GM19351 (cell line): ENCODE measurements around the gene SALL3.

Experiments used
- ATAC-seq: cut with Tn5 transposase; IDR thresholded peaks from one replicate; pipeline ENCODE4 v1.9.1; 2021; ENCODE audit warnings: mild to moderate bottlenecking, moderate library complexity; ENCODE audit not compliant: unreplicated experiment

The SALL3 gene

GRCh38 chr18:78965260-78965659 lies 14.4 kb upstream of the SALL3 start:
- no peak for ATAC-seq

GRCh38 chr18:78965917-78966792 lies 13.5 kb upstream of the SALL3 start:
- no peak for ATAC-seq

GRCh38 chr18:78966793-78967106 lies 12.9 kb upstream of the SALL3 start:
- no peak for ATAC-seq

GRCh38 chr18:78967692-78968091 lies 11.9 kb upstream of the SALL3 start:
- ATAC-seq = no peak

- no peak for ATAC-seq
Measured at GRCh38 chr18:78969574-78970315, 9.9 kb upstream of the SALL3 start.

- ATAC-seq = no peak
Measured at GRCh38 chr18:78970774-78971333, 8.8 kb upstream of the SALL3 start.

GRCh38 chr18:78971511-78972245 lies 7.9 kb upstream of the SALL3 start:
- ATAC-seq = no peak

GRCh38 chr18:78972385-78972918 lies 7.2 kb upstream of the SALL3 start:
- ATAC-seq = no peak

GRCh38 chr18:78972930-78973331 lies 6.7 kb upstream of the SALL3 start:
- ATAC-seq = no peak

- no peak for ATAC-seq
Measured at GRCh38 chr18:78973357-78974083, 6.1 kb upstream of the SALL3 start.

GRCh38 chr18:78974115-78974761 lies 5.4 kb upstream of the SALL3 start:
- ATAC-seq = no peak

- no peak for ATAC-seq
Measured at GRCh38 chr18:78975292-78975691, 4.3 kb upstream of the SALL3 start.

GRCh38 chr18:78975699-78976335 lies 3.8 kb upstream of the SALL3 start:
- ATAC-seq = no peak

GRCh38 chr18:78976765-78977636 lies 2.6 kb upstream of the SALL3 start:
- ATAC-seq = no peak

- ATAC-seq = no peak
Measured at GRCh38 chr18:78977637-78978348, 1.8 kb upstream of the SALL3 start.

- no peak for ATAC-seq
Measured at GRCh38 chr18:78978349-78979055, 1.1 kb upstream of the SALL3 start.

GRCh38 chr18:78979056-78979729 lies 425 bp upstream of the SALL3 start:
- ATAC-seq = no peak
